GDM1 (cell line): ENCODE measurements around the gene IDH2.
A peak's percentile ranks its signal among the peaks of the same experiment; 100 is the strongest.
"Not testable (repeated sequence)": the region's sequence is repeated elsewhere in the genome, so short reads cannot be mapped to it uniquely, and the experiment has no call there.

ENCODE experiments used
- DNase-seq: peaks from one replicate; lab custom pipeline; 2025; lab: John Stamatoyannopoulos, UW

IDH2 gene

DNA sequence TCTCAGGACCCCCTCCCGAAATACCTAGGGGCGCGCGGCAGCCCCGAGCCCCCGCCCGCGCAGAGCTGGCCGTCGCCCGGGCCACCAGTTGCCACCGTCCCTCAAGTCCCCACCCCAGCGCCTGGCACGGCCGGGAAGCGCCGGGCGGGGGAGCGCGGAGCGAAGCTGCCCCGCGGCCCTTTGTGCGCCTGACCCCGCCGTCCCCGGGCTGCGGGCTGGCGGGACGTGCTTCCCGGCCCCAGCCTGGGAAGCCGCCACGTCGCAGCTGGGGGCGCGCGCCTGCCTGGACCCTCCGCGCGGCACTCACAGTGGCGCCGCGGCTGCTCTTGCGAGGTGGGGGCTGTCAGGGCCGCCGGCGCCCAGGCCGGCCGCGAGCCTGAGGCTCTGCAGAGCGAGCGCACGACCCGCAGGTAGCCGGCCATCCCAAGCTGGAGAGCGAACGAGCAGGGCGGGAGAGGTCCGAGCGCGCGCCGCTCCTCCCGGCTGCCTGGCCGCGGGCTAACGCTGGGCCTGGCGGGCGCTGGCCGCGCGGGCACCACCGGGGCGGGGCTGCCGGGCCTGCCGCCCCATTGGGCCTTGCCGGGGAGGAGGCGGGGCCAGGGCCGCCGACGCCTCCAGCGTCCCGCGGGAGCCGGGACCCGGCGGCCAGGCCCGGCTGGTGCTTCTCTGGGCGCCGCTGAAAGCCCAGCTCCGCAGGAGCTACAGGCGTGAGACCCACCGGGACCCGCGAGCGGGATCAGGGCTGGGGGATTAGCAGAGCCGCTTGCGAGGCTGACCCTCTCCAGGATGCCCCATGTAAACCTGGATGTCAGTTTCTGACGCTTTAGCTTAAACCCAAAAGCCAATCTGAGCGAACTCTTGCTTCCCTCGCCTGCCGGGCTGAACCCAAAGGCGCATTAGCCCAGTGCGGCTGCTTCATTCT, at the start of gene IDH2:
Gene IDH2, minus strand, starts transcription at position 500 of the 922 bp plus-strand sequence. Its CDS starts 78 bp downstream, at position 422.
- peak; percentile 75 for DNase-seq

DNA sequence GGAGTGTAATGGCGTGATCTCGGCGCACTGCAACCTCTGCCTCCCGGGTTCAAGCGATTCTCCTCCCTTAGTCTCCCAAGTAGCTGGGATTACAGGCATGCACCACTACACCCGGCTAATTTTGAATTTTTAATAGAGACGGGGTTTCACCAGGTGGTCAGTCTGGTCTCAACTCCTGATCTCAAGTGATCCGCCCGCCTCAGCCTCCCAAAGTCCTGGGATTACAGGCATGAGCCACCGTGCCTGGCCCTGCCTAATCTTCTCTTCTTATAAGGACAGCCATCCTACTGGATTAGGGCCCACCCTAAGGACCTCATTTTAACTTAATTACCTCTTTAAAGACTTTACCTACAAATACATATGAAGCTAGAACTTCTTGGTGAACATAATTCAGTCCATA, 48.3 kb upstream of the IDH2 start:
- not testable (repeated sequence) for DNase-seq

DNA sequence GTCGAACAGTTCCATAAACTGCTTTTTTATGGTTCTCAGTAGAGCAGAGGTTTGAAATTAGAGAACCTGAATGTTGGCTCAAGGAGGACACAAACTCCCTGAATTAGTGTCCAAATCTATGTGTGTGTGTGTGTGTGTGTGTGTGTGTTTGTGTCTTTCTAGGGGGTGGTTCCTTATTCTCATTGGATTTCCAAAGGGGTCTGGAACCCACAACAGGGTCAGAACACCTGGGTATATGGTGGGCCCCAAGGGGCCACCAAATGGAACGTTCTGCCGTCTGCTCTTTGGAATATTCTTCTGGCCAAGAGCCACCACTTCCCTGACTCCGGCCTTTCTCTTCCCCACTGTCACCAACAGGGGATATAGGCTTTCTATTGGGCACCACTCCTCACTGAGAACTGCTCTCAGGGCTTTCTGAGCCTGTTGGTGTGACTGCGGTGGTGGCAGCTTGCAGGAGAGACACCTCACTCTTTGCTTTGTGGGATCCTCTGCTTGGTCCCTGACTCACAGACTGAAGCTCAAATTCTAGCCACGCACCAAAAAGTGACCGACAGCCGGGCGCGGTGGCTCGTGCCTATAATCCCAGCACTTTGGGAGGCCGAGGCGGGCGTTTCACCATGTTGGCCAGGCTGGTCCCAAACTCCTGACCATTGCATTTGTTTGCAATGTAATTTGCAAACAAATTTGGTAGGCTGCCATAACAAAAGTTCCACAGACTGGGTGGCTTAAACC, 47.5 kb upstream of the IDH2 start:
- no peak for DNase-seq

DNA sequence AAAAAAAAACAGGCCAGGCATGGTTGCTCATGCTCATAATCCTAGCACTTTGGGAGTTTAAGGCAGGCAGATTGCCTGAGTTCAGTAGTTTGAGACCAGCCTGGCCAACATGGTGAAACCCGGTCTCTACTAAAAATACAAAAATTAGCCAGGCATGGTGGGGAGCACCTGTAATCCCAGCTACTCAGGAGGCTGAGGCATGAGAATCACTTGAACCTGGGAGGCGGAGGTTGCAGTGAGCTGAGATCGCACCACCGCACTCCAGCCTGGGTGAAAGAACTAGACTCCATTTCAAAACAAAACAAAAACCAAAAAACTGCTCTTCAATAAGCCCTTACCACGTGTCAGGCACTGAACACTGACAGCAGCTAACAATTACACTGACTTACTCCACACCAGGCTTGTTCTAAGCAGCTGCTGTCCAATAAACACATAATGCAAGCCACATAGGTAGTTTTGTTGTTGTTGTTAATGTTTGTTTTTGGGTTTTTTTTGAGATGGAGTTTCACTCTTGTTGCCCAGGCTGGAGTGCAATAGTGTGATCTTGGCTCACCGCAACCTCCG, 44.0 kb upstream of the IDH2 start:
- not testable (repeated sequence) for DNase-seq

DNA sequence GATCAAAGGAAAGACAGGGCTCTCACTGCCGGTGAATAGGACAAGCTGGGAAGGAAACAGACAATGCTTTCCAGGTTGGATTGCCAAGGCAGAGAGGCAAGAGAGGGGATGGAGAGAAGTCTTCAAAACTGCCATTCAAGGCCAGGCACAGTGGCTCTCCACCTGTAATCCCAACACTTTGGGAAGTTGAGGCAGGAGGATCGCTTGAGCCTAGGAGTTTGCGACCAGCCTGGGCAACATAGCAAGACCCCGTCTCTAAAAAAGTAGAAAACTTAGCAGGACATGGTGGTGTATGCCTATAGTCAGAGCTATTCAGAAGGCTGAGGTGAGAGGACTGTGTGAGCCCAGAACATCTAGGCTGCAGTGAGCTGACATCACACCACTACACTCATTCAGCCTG, 43.5 kb upstream of the IDH2 start:
- DNase-seq, result no peak

DNA sequence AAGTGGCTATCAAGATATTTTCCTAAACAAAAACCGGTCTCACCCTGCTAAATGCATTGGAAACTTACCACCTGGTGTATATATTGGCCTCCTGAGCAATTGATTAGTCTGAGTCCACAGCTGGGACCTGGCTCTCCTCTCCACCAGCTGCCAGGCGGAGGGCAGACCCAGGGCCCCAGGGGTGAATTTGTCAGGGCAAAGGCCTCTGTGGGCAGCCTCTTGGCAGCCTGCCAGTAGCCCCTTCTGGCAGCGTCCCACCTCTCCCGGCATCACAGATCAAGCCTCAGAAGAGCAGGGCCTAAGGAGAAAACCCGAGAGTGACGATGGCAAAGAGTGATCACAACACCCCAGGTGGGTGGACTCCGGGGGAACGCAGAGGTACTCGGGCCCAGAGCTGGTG, 43.0 kb upstream of the IDH2 start:
- no peak for DNase-seq

DNA sequence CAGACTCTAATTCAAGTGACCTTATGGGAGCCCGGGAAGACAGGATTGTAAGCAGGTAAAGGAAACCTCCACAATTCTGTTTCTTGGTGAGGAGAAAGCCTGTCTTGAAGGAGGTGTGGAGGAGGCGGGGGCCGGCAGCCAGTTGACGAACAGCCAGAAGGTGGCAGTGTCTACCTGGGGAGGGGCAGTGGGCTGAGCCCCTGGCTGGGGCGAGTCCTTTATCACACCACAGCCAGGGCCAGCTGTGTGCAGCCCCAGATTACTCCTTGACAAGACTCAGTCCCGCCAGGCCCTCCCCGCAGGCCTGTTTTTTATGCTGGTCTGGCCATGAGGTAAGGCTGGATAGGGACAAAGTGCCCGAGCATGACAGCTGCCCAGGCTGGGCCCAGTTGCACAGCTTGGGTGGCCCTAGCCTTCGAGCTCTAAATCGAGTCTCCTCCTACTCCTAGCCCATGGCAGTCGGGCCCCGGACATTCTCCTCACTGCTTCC, 40.9 kb upstream of the IDH2 start:
- DNase-seq, result peak; percentile 42

DNA sequence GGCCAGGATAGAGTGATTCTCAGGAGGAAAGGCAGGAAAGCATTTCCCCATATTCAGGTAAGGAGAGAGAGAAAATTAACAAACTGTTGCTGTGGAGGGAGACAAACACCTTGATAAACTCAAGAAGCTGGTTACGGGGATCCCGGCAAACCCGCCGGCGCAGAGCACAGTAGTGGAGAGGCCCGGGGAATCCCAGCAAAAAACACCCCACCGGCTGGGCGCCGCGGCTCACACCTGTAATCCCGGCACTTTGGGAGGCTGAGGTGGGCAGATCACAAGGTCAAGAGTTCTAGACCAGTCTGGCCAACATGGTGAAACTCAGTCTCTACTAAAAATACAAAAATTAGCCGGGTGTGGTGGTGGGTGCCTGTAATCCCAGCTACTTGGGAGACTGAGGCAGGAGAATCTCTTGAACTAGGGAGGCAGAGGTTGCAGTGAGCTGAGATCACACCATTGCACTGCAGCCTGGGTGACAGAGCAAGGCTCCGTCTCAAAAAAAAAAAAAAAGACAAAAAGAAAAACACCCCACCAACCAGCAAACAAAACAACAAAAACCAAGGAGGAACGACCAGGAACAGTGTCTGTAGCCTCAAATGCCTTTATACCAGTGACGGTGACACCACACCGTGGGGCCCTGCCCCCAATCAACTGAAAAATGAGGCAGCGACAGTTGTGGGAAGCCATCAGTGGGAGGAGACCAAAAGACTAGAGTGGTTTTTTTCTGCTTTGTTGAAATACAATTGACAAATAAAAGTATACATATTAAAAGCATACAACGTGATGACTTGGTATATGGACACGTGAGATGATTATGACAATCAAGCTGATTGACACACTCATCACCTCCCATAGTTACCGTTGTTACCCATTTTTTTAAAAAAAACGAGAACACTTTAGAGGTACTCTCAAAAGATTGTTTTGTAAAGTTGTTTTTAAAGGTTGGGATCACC, 40.2 kb upstream of the IDH2 start:
- DNase-seq, result no peak

DNA sequence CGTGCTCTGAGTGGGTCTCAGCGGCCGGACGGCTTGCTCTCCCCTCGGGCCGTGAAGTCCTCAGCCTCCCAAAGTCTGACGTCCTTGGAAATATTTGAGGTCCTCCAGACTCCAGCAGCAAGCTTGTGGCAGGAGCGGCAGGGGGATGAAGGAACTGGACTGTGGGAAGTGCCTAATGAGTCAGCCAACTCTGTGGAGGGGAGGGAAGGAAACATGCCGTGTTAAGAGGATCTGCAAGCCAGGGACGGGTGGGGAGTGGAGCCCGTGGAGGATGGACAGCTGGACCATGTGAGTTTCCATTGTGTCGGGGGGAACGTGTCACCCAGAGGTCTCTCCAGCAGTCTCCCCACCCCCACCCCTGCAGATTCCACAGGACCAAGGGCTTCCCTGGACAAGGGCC, 39.4 kb upstream of the IDH2 start:
- DNase-seq, result no peak

DNA sequence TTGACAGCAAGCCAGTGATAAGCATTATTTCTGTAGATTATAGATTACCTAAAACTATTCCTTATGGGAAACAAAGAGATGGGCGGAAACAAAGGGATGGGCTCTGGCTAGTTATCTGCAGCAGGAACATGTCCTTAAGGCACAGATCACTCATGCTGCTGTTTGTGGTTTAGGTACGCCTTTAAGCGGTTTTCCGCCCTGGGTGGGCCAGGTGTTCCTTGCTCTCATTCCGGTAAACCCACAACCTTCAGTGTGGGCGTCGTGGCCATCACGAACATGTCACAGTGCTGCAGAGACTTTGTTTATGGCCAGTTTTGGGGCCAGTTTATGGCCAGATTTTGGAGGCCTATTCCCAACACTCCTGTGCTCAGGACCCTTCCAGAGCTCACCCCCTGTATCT, 37.3 kb upstream of the IDH2 start:
- DNase-seq, result not testable (repeated sequence)

DNA sequence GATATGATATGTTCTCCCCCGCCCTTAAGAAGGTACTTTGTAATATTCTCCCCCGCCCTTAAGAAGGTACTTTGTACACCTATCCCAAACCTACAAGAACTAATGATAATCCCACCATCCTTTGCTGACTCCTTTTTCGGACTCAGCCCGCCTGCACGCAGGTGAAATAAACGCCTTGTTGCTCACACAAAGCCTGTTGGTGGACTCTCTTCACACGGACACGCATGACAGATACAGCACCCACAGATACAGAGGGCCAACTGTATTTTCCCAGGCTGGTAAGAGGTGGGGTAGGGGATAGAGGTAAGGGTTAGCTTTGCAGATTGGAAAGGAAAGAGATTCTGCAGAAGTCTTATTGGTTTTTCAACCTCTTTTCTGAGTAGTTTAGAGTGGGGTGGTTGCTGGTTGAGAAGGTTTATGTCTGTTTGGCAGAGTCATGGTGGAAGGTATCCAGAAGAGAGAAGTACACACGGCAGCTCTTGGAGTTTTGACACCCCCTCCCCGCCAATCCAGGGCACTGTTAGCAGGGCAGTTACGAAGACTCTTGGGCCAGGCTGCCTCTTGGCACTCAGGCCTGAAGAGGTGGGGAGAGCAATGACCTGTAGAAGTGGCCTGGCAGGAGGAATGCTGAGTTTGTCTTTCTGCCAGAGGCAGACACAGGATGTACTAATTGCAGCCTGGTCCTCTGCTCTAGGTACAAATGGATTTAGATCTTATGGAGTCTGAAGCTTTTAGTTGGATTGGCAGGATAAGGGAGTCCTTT, 36.0 kb upstream of the IDH2 start:
- DNase-seq, result no peak

DNA sequence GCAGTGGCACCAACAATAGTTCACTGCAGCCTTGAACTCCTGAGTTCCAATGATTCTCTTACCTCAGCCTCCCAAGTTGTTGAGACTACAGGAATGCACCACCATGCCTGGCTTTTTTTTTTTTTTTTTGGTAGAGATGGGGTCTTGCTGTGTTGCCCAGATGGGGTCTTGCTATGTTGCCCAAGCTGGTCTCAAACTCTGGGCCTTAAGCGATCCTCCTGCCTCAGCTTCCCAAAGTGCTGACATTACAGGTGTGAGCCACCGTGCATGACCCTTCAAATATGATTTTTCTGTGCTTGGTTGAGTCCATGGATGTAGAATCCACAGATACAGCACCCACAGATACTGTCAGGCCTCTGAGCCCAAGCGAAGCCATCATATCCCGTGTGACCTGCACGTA, 30.2 kb upstream of the IDH2 start:
- DNase-seq, result no peak

DNA sequence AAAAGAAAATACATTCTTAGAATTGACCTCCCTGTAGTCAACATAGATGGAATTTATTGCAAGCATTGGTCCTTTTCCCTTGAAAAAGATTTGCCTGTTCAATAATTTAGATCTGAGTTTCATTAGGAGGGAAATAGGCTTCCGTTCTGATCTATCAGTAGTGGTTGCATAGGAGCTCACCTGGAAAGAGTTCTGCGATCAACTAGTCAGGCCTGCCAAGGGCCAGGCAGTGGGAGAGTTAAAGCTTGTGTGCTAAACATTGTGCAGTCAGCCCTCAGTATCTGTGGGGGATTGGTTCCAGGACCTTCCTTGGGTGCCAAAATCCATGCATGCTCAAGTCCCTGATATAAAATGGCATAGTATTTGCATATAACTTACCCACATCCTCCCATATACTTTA, 29.6 kb upstream of the IDH2 start:
- DNase-seq, result no peak

DNA sequence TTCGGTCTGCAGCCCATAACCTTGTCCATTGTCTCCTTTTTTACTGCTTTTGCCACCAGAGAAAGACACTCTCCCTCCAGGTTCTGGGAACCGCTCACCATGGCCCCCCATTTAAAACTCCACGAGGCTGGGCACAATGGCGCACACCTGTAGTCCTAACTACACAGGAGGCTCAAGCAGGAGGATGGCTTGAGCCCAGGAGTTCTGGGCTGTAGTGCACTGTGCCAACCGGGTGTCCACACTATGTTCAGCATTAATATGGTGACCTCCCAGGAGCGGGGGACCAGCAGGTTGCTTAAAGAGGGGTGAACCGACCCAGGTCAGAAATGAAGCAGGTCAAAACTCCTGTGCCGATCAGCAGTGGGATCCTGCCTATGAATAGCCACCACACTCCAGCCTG, 28.0 kb upstream of the IDH2 start:
- DNase-seq, result no peak

DNA sequence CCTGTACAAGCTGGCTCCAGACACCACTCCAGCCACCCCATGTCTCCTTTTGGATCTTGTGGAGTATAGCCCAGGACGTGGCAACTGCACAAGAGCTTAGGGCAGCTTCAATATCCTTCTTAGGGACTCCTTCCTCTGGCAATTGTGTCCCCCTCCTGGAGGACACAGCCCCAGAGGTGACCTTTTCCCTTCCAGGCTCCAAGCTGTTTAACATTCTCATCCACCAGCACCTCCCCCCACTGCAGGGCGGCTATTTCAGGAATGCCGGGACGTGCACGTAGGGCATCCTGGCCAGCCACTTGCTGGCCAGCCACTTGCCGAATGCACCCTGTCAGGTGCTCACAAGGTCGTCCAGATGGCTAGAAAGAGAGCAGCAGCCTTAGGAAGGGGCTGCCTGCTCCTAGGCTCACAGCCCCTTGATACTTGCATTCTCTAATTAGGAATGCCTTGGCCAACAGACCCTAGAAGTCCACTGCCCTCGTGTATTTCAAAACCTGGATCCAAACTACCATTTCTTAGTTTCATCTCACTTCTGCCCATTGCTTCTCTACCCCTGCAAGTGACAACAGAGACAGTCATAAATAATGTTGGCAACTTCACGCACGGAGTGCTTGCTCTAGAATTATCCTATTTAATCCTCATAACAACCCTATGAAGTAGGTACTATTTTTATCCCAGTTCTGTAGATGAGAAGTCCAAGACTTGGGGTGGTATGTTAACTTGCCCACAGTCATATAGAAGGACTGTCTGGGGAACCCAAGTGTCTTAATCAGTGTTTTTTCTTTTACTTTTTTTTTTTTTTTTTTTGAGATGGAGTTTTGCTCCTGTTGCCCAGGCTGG, 24.5 kb upstream of the IDH2 start:
- no peak for DNase-seq

DNA sequence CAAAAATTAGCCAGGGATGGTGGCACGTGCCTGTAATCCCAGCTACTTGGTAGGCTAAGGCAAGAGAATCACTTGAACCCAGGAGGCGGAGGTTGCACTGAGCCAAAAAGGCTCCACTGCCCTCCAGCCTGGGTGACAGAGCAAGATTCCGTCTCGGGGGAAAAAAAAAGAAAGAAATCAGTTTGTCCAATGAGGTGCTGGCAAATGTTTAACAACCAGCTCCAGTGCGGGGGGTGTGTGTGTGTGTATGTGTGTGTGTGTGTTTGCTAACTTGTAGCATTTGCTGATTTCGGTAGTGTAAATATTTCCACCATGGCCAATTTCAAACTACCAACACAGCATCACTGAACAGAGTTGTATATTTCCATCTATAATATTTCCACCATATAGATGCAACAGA, 23.8 kb upstream of the IDH2 start:
- DNase-seq, result no peak

DNA sequence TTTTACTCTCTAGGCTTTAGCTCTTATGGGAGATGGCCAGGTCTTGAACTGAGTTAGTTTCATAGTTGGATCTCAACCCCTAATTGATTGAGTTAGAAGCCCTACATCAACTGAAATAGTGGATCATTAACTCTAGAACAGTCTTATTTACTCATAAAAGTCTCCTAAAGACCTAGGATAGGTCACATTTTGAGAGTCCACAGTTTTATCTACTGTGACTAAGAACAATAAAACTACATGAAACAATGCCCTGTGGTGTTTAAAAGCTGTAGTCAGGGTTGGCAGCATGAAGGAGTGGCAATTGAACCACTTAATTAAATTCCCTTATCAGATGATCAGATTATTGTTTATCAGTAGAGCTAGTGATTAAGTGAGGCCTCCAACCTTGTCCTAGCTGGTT, 22.2 kb upstream of the IDH2 start:
- no peak for DNase-seq

DNA sequence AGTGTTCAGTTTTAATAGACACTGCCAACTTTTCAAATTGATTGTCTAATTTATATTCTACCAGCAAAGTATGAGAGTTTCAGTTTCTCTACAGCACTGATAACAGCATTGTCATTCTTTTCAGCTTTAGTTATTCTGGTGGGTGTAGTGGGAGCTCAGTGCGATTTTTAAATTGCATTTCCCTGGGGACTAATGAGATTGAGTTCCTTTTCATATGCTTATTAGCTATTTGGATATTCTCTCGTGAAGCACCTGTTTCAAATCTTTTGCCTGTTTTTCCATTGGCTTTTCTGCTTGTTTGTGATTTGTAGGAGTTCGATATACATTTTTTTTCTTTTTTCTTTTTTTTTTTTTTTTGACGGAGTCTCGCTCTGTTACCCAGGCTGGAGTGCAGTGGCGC, 18.8 kb upstream of the IDH2 start:
- DNase-seq, result no peak

DNA sequence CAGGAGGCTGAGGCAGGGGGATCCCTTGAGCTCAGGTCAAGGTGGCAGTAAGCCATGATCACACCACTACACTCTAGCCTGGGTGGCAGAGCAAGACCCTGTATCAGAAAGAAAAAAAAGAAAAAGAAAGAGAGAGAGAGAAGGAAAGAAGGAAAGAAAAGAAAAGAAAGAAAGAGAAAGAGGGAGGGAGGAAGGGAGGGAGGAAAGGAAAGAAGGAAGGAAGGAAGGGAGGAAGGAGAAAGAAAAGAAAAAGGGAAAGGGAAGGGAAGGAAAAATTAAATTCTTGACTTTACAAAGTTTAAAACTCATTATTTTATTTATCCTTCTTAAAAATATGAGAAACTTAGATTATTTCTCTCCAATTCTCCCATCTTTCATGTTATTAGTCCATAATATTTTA, 17.1 kb upstream of the IDH2 start:
- no peak for DNase-seq

DNA sequence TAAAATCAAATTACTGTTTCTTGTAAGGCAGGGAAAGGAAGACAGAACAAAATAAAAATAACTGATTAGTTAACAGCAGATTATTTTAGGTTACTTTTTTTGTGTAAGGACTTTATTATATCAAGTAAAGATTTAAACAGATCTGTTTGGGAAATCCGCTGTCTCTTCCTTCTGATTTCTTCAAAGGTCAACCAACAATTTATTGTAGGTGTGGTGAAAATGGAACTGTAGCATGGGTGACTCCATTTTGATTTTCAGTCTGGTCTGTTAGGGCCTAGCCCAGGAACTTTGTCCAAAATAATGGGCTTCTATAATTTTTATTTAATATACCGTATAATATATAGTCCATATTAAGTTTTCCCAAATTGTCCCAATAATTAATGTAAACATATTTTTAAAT, 13.5 kb upstream of the IDH2 start:
- DNase-seq, result no peak
